NCI-H446 treated with DMSO at 0.1 percent for 48 hours (cell line): ENCODE measurements around the gene TRIM28.

Experiments
- DNase-seq: peaks from one replicate; lab custom pipeline; 2025; lab: John Stamatoyannopoulos, UW

The TRIM28 gene

GRCh38 chr19:58579473-58580142 lies 35.7 kb downstream of the TRIM28 start:
- DNase-seq: no peak

GRCh38 chr19:58581227-58582141 lies 37.6 kb downstream of the TRIM28 start:
- no peak for DNase-seq

- no peak for DNase-seq
Observed at GRCh38 chr19:58582985-58583384, 39.1 kb downstream of the TRIM28 start.

- DNase-seq: no peak
Observed at GRCh38 chr19:58584498-58585441, 40.9 kb downstream of the TRIM28 start.

- DNase-seq: no peak
Observed at GRCh38 chr19:58585442-58586132, 41.7 kb downstream of the TRIM28 start.

- DNase-seq: no peak
Observed at GRCh38 chr19:58586133-58586765, 42.4 kb downstream of the TRIM28 start.
